Peyer's patch (tissue), 4 donors: ENCODE measurements around the gene SEMA3C. TPM values are rescaled to one million over a fixed set of nuclear protein-coding genes. Genes with fewer than 3 reads are reported as not detected.
"Not testable (repeated sequence)": the region's sequence is repeated elsewhere in the genome, so short reads cannot be mapped to it uniquely, and the experiment has no call there.

Experiments used
- DNase-seq, 3 donors: peaks; one replicate each; pipeline ENCODE4 v3.0.0-alpha.2; 2017 to 2019
- H3K27ac ChIP-seq, 4 donors: fragments of 200-600 bp; sonication (generic); one replicate each; pipeline ENCODE4 v1.5.1; 2016 to 2019
- H3K27me3 ChIP-seq, 2 donors: fragments of 200-600 bp; sonication (generic); one replicate each; pipeline ENCODE4 v1.5.1; 2019
- H3K36me3 ChIP-seq, 3 donors: fragments of 200-600 bp; sonication (generic); one replicate each; pipeline ENCODE4 v1.5.1; 2016 to 2019
- H3K4me1 ChIP-seq, 4 donors: fragments of 200-600 bp; sonication (generic); one replicate each; pipeline ENCODE4 v1.5.1; 2016 to 2019
- H3K4me3 ChIP-seq, 4 donors: fragments of 200-600 bp; sonication (generic); 1 replicate in 3 of 4; 2 replicates in 1 of 4; pipeline ENCODE4 v1.5.1; 2016 to 2019; ENCODE audit warnings: mild to moderate bottlenecking in 1 of 4
- H3K9me3 ChIP-seq, 4 donors: fragments of 200-600 bp; sonication (generic); one replicate each; pipeline ENCODE4 v1.5.1; 2016 to 2019; ENCODE audit warnings: mild to moderate bottlenecking in 1 of 4
- POLR2A ChIP-seq, 2 donors: fragments of 450-650 bp; IDR thresholded peaks; one replicate each; pipeline ENCODE4 v1.5.1; 2017; ENCODE audit warnings: antibody characterized with exemption in 2 of 2, mild to moderate bottlenecking in 2 of 2, moderate library complexity in 2 of 2
- total RNA-seq, 4 donors: library from RNA; depleted of rRNA; stranded (reverse); fragments of >200 nt; gene quantifications; one replicate each; pipeline ENCODE4 v1.1.0, GENCODE V29; 2016
- TF ChIP-seq, protein P1 (sequence below), 6 experiments: fragments of 450-650 bp in 4 of 6; fragments of 200-600 bp in 2 of 6; sonication (generic) in 1 of 6; IDR thresholded peaks; one replicate each; pipeline ENCODE4 v1.5.1; 2017 to 2019; ENCODE audit warnings: antibody characterized with exemption in 6 of 6, mild to moderate bottlenecking in 3 of 6, moderate library complexity in 1 of 6

SEMA3C gene
- total RNA-seq, 4 donors from 2014 or later: 35.7 to 120 (median 56.4) TPM

DNA sequence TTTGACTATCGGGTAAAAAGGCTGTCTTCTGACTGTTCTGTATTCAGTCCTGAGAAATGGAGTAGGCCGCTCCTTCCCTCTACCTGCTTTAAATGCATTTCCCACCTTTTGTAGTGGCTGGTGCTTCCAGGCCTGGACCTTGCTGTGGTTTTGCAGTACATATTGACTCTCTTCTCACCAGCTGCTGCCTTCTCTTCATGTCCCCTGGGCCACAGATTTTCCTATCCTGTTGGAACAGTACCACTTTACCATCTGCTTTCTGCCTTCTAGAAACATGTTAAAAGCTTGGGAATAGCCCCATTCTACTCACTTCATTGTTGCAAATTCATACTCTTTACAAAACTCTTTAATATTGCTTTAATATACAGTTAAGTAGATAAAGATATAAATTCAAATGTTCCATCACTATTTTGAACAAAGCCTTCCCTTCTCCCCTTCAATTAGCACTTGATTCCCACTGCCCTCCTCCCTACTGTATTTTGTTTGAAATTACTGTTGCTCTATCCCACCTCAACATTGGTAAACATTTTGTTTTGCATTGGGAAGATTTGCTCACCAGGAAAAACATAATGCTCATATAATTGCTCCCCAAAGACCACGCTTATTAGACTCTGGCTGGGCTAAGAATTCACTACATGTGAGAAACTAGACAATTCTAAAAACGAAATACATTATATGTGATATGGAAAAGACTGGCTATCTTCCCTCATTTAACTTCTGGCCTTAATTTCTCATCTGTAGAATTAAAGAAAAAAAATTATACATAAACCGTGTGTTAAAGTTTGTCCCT lies 17.3 kb upstream of the SEMA3C start:
- no peaks in the 10 kb centered on the region for H3K27me3 ChIP-seq
- no peaks in the 10 kb centered on the region for H3K9me3 ChIP-seq
- TF ChIP-seq POLR2A (IDR thresholded peaks at IDR 0.05): no peak
- TF ChIP-seq, protein P1, sequence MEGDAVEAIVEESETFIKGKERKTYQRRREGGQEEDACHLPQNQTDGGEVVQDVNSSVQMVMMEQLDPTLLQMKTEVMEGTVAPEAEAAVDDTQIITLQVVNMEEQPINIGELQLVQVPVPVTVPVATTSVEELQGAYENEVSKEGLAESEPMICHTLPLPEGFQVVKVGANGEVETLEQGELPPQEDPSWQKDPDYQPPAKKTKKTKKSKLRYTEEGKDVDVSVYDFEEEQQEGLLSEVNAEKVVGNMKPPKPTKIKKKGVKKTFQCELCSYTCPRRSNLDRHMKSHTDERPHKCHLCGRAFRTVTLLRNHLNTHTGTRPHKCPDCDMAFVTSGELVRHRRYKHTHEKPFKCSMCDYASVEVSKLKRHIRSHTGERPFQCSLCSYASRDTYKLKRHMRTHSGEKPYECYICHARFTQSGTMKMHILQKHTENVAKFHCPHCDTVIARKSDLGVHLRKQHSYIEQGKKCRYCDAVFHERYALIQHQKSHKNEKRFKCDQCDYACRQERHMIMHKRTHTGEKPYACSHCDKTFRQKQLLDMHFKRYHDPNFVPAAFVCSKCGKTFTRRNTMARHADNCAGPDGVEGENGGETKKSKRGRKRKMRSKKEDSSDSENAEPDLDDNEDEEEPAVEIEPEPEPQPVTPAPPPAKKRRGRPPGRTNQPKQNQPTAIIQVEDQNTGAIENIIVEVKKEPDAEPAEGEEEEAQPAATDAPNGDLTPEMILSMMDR (IDR thresholded peaks at IDR 0.05): no peak
- H3K36me3 ChIP-seq: no peaks in the 10 kb centered on the region
- DNase-seq: no peak
- H3K4me3 ChIP-seq: no peak overlapping the region
- H3K4me1 ChIP-seq: no peaks in the 10 kb centered on the region
- H3K27ac ChIP-seq: no peak overlapping the region

DNA sequence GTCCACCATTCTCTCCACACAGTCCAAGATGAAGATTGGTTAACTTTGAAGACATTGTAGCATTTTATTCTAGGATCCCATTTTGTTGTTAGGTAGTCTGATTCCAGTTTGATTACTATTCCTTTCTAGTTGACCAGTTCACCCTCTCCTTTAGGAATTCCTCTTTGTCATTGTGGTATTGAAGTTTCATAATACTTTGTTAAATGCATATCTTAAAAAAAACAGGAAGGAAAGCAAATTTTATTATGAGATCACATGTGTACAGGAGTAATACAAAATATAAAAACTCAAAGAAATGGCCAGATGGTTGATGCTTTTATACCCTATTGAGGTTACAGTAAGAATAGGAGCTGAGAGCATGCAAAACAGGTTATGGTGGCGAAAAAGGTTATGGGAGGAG lies 15.5 kb upstream of the SEMA3C start:
- Histone ChIP-seq H3K27me3 (no peaks in the 10 kb centered on the region), H3K4me3 (no peak overlapping the region), H3K36me3 (no peaks in the 10 kb centered on the region), H3K4me1 (no peaks in the 10 kb centered on the region), H3K27ac (no peak overlapping the region), H3K9me3 (no peaks in the 10 kb centered on the region)
- TF ChIP-seq POLR2A (IDR thresholded peaks at IDR 0.05): no peak
- TF ChIP-seq, protein P1 (IDR thresholded peaks at IDR 0.05): no peak
- DNase-seq: no peak

- no peaks in the 10 kb centered on the region for H3K36me3 ChIP-seq
- TF ChIP-seq POLR2A (IDR thresholded peaks at IDR 0.05): no peak
- TF ChIP-seq, protein P1 (IDR thresholded peaks at IDR 0.05): no peak
- no peak overlapping the region for H3K27ac ChIP-seq
- H3K27me3 ChIP-seq: no peaks in the 10 kb centered on the region
- H3K4me3 ChIP-seq: no peak overlapping the region
- H3K4me1 ChIP-seq: no peaks in the 10 kb centered on the region
- no peak for DNase-seq
- H3K9me3 ChIP-seq: no peaks in the 10 kb centered on the region
Observed at GRCh38 chr7:80932536-80932935, 13.7 kb upstream of the SEMA3C start.

- Histone ChIP-seq H3K9me3 (no peaks in the 10 kb centered on the region), H3K4me3 (no peak overlapping the region), H3K27me3 (no peaks in the 10 kb centered on the region), H3K27ac (no peak overlapping the region), H3K4me1 (no peaks in the 10 kb centered on the region), H3K36me3 (no peaks in the 10 kb centered on the region)
- no peak for DNase-seq
- TF ChIP-seq POLR2A (IDR thresholded peaks at IDR 0.05): no peak
- TF ChIP-seq, protein P1 (IDR thresholded peaks at IDR 0.05): no peak
Observed at GRCh38 chr7:80929619-80930018, 10.8 kb upstream of the SEMA3C start.

DNA sequence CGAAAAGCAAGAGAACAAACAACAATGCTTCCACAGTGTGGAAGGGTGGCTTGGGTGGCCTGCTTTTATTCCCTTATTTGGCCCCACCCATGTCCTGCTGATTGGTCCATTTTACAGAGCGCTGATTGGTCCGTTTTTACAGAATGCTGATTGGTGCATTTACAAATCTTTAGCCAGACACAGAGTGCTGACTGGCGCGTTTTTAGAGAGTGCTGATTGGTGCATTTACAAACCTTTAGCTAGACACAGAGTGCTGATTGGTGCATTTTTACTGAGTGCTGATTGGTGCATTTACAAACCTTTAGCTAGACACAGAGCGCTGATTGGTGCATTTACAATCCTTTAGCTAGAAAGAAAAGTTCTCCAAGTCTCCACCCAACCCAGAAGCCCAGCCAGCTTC lies 8.1 kb upstream of the SEMA3C start:
- not testable (repeated sequence) for H3K27ac ChIP-seq, DNase-seq, H3K4me3 ChIP-seq, H3K27me3 ChIP-seq, H3K36me3 ChIP-seq, H3K9me3 ChIP-seq, H3K4me1 ChIP-seq

DNA sequence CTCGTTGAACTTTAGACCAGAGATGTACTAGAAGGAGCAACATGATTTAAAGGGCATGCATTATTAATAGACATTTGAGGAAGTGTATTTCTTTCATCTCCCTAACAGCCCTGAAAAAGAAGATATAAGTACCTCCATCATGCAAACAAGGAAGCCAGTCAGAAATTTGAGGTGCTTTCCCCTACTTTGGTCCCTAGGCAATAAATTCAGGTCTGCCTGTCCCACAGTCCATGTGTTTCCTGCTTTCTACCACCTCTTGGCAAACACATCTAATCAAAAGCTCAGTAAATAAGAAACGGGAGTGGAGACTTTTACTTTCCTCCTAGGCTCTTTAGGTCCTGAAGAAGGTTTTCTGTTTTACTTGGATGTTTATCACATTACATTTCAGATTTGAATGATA lies 5.2 kb upstream of the SEMA3C start:
- no peaks in the 10 kb centered on the region for H3K4me1 ChIP-seq
- no peaks in the 10 kb centered on the region for H3K27me3 ChIP-seq
- no peak overlapping the region for H3K4me3 ChIP-seq
- TF ChIP-seq, protein P1 (IDR thresholded peaks at IDR 0.05): no peak
- DNase-seq: no peak
- no peaks in the 10 kb centered on the region for H3K9me3 ChIP-seq
- H3K27ac ChIP-seq: no peak overlapping the region
- H3K36me3 ChIP-seq: no peaks in the 10 kb centered on the region
